ENCODE data around the gene PAX4.
A peak's percentile ranks its signal among the peaks of the same experiment; 100 is the strongest.

Gene PAX4

GRCh38 chr7:127586346-127586745 lies 31.6 kb downstream of the PAX4 start:
- H3K9ac ChIP-seq (ENCODE audit: low read length), result no peak overlapping the region
- H3K27me3 ChIP-seq (ENCODE audit: low read depth, low read length), result no peaks in the 10 kb centered on the region
- no peak overlapping the region; the same call in 1 of the 2 replicates for H3K4me2 ChIP-seq (ENCODE audit: low read length)
- H3K9me3 ChIP-seq (ENCODE audit: insufficient read depth, low read length), result no peaks in the 10 kb centered on the region
- H3K79me2 ChIP-seq (ENCODE audit: low read length), result peaks cover 36% of the 10 kb centered on the region
- peaks cover 28% of the 10 kb centered on the region for H3K36me3 ChIP-seq (replicated peaks; ENCODE audit: low read depth, low read length)
- no peak for TF ChIP-seq CTCF (IDR thresholded peaks at IDR 0.05; ENCODE audit: low read depth, low read length)
- no peak for TF ChIP-seq EZH2phosphoT487 (IDR thresholded peaks at IDR 0.05; ENCODE audit: low read depth)
- no peak overlapping the region for H3K27ac ChIP-seq (ENCODE audit: low read length)
- H4K20me1 ChIP-seq (ENCODE audit: insufficient read depth, low read length), result 0 out of 2 replicates have a peak, but pooled peaks cover 8% of the 10 kb centered on the region
- H3K4me1 ChIP-seq (ENCODE audit: low read length), result peaks cover 22% of the 10 kb centered on the region
- no peak overlapping the region for H3K4me3 ChIP-seq (ENCODE audit: low read length)
- H2AFZ ChIP-seq (ENCODE audit: low read depth, low read length), result no peak overlapping the region

- Histone ChIP-seq H4K20me1 (ENCODE audit: insufficient read depth, low read length) (0 out of 2 replicates have a peak, but pooled peaks cover 8% of the 10 kb centered on the region), H3K9ac (ENCODE audit: low read length) (peak within 1 kb of the TSS; percentile 68), H2AFZ (ENCODE audit: low read depth, low read length) (peak within 1 kb of the TSS; percentile 73; the same call in 1 of the 2 replicates), H3K36me3 (replicated peaks; ENCODE audit: low read depth, low read length) (peaks cover 23% of the 10 kb centered on the region), H3K4me2 (ENCODE audit: low read length) (peak within 1 kb of the TSS; percentile 72), H3K27ac (ENCODE audit: low read length) (no peak within 1 kb of the TSS), H3K79me2 (ENCODE audit: low read length) (peaks cover 36% of the 10 kb centered on the region), H3K9me3 (ENCODE audit: insufficient read depth, low read length) (no peaks in the 10 kb centered on the region), H3K27me3 (ENCODE audit: low read depth, low read length) (no peaks in the 10 kb centered on the region), H3K4me1 (ENCODE audit: low read length) (peaks cover 22% of the 10 kb centered on the region), H3K4me3 (ENCODE audit: low read length) (peak within 1 kb of the TSS; percentile 88)
- TF ChIP-seq EZH2phosphoT487 (IDR thresholded peaks at IDR 0.05; ENCODE audit: low read depth) (no peak), CTCF (IDR thresholded peaks at IDR 0.05; ENCODE audit: low read depth, low read length) (no peak)
Measured at GRCh38 chr7:127585044-127585953, 32.6 kb downstream of the PAX4 start, which contains the start of gene GCC1. GCC1 (minus strand) TSS chr7:127585596; CDS start chr7:127585182, 414 bp downstream.

DNA sequence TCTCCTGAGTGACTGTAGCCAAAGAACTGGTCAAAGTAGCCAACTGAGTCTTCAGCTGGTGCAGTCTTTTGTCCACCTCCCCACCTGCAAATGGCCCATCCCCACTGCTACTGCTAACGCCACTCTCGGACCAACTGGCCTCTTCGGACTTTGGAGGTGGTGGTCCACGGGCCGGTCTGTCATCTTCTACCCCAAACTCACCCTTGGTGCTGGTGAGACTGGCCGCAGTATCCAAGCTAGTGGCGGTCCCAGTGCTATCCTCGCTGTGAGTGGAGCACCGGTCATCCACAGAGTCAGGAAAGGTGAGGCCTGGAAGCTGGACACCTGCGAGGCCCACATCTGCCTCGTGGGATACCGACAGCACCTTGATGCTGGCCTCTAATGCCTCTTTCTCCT lies 33.3 kb downstream of the PAX4 start:
- Histone ChIP-seq H3K27ac (ENCODE audit: low read length) (no peak overlapping the region), H2AFZ (ENCODE audit: low read depth, low read length) (no peak overlapping the region), H3K79me2 (ENCODE audit: low read length) (peaks cover 36% of the 10 kb centered on the region), H3K36me3 (replicated peaks; ENCODE audit: low read depth, low read length) (peaks cover 20% of the 10 kb centered on the region), H3K4me3 (ENCODE audit: low read length) (peak overlapping the region; percentile 88), H4K20me1 (ENCODE audit: insufficient read depth, low read length) (0 out of 2 replicates have a peak, but pooled peaks cover 10% of the 10 kb centered on the region), H3K4me2 (ENCODE audit: low read length) (peak overlapping the region; percentile 72), H3K27me3 (ENCODE audit: low read depth, low read length) (no peaks in the 10 kb centered on the region), H3K4me1 (ENCODE audit: low read length) (peaks cover 22% of the 10 kb centered on the region), H3K9ac (ENCODE audit: low read length) (peak overlapping the region; percentile 68), H3K9me3 (ENCODE audit: insufficient read depth, low read length) (no peaks in the 10 kb centered on the region)
- TF ChIP-seq CTCF (IDR thresholded peaks at IDR 0.05; ENCODE audit: low read depth, low read length) (no peak), EZH2phosphoT487 (IDR thresholded peaks at IDR 0.05; ENCODE audit: low read depth) (no peak)

GRCh38 chr7:127582361-127582760 lies 35.6 kb downstream of the PAX4 start:
- no peak overlapping the region for H2AFZ ChIP-seq (ENCODE audit: low read depth, low read length)
- no peak overlapping the region for H3K27ac ChIP-seq (ENCODE audit: low read length)
- no peak overlapping the region for H3K4me3 ChIP-seq (ENCODE audit: low read length)
- no peak overlapping the region for H3K9ac ChIP-seq (ENCODE audit: low read length)
- no peak for TF ChIP-seq EZH2phosphoT487 (IDR thresholded peaks at IDR 0.05; ENCODE audit: low read depth)
- TF ChIP-seq CTCF (IDR thresholded peaks at IDR 0.05; ENCODE audit: low read depth, low read length), result no peak
- H3K79me2 ChIP-seq (ENCODE audit: low read length), result peaks cover 24% of the 10 kb centered on the region
- no peaks in the 10 kb centered on the region for H3K9me3 ChIP-seq (ENCODE audit: insufficient read depth, low read length)
- H3K27me3 ChIP-seq (ENCODE audit: low read depth, low read length), result no peaks in the 10 kb centered on the region
- H3K4me2 ChIP-seq (ENCODE audit: low read length), result no peak overlapping the region
- H3K36me3 ChIP-seq (replicated peaks; ENCODE audit: low read depth, low read length), result peaks cover 20% of the 10 kb centered on the region
- H3K4me1 ChIP-seq (ENCODE audit: low read length), result peaks cover 15% of the 10 kb centered on the region
- H4K20me1 ChIP-seq (ENCODE audit: insufficient read depth, low read length), result 0 out of 2 replicates have a peak, but pooled peaks cover 5% of the 10 kb centered on the region

All from OCI-LY3 (cell line).